GM12878 (cell line): ENCODE results near the gene POU2F3.

Source experiments
- EZH2 ChIP-seq: IDR thresholded peaks from 2 replicates; pipeline ENCODE4 v1.6.1; 2012; ENCODE audit warnings: low read depth, mild to moderate bottlenecking, control low read depth, inconsistent platforms, low read length, borderline replicate concordance; ENCODE audit not compliant: control insufficient read depth
- FOXK2 ChIP-seq: fragments of 450-650 bp; IDR thresholded peaks from 2 replicates; pipeline ENCODE4 v1.6.1; 2017; ENCODE audit warnings: mild to moderate bottlenecking, moderate library complexity
- TF ChIP-seq, protein P1 (sequence below), 3 experiments: IDR thresholded peaks in 2 of 3; conservative IDR thresholded peaks in 1 of 3; 2 replicates each; pipeline ENCODE4 v1.5.1; 2011; ENCODE audit warnings: low read depth in 3 of 3, low read length in 3 of 3, mild to moderate bottlenecking in 3 of 3, control low read depth in 2 of 3, moderate library complexity in 2 of 3, inconsistent platforms in 1 of 3, mixed read lengths in 1 of 3; ENCODE audit not compliant: control insufficient read depth in 2 of 3, insufficient read depth in 1 of 3; ENCODE audit errors: extremely low read depth in 1 of 3

DNA sequence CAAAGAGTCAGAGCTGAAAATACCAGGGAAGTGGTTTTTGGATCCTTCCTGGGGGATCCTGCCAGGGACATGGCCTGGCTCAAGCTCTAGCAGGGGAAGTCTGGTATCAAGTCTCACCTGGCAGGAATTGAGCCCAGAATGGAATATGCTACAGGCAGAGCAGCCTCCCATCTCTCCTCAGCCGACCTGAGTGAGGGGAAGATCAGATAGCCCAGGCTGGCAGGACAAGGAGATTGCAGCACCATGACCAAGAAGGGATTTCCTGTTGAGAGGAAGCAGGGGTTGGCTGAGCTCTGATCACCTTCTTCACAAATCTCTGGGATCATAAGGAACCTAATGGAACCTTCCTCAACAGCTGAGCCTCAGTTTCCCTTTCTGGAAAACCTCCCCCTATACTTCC is 16.1 kb upstream of the POU2F3 start:
- TF ChIP-seq EZH2 = no peak
- TF ChIP-seq, protein P1, sequence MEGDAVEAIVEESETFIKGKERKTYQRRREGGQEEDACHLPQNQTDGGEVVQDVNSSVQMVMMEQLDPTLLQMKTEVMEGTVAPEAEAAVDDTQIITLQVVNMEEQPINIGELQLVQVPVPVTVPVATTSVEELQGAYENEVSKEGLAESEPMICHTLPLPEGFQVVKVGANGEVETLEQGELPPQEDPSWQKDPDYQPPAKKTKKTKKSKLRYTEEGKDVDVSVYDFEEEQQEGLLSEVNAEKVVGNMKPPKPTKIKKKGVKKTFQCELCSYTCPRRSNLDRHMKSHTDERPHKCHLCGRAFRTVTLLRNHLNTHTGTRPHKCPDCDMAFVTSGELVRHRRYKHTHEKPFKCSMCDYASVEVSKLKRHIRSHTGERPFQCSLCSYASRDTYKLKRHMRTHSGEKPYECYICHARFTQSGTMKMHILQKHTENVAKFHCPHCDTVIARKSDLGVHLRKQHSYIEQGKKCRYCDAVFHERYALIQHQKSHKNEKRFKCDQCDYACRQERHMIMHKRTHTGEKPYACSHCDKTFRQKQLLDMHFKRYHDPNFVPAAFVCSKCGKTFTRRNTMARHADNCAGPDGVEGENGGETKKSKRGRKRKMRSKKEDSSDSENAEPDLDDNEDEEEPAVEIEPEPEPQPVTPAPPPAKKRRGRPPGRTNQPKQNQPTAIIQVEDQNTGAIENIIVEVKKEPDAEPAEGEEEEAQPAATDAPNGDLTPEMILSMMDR (IDR thresholded peaks at IDR 0.05 in 2 of 3, conservative IDR thresholded peaks at IDR 0.05 in 1 of 3; ENCODE audit: control insufficient read depth in 2 of 3, extremely low read depth in 1 of 3, insufficient read depth in 1 of 3, low read depth in 3 of 3, low read length in 3 of 3) = no peak
- no peak for TF ChIP-seq FOXK2
